ENCODE results near the gene PCDH7. TPM values are rescaled to one million over a fixed set of nuclear protein-coding genes. Genes with fewer than 3 reads are reported as not detected.

Gene PCDH7
- total RNA-seq, 1 experiment from 2014 or later: 65.9 TPM

- no peak overlapping the region for H3K4me3 ChIP-seq (replicated peaks in 1 of 2; ENCODE audit: low read depth in 1 of 2, low read length in 2 of 2)
- H3K4me2 ChIP-seq (ENCODE audit: low read length): no peak overlapping the region
- H3K9ac ChIP-seq (ENCODE audit: low read length): no peak overlapping the region
Observed at GRCh38 chr4:30722092-30722358, 1.9 kb downstream of the PCDH7 start.

GRCh38 chr4:30722359-30723200 is 2.4 kb downstream of the PCDH7 start:
- Histone ChIP-seq H3K27ac (ENCODE audit: low read depth, low read length) (peak overlapping the region; percentile 75), H3K9ac (ENCODE audit: low read length) (no peak overlapping the region), H3K79me2 (ENCODE audit: insufficient read depth, low read length) (peaks cover 10% of the 10 kb centered on the region; the same call in 1 of the 2 replicates), H3K27me3 (ENCODE audit: insufficient read depth, low read length) (no peaks in the 10 kb centered on the region), H4K20me1 (ENCODE audit: insufficient read depth) (no peaks in the 10 kb centered on the region), H3K4me3 (replicated peaks in 1 of 2; ENCODE audit: low read depth in 1 of 2, low read length in 2 of 2) (no peak overlapping the region), H3K9me3 (ENCODE audit: control insufficient read depth in 1 of 2, insufficient read depth in 1 of 2, low read depth in 1 of 2, low read length in 2 of 2) (peaks cover 10 to 36% of the 10 kb centered on the region in 2 experiments; a peak in 2 of 4 replicates), H3K4me2 (ENCODE audit: low read length) (no peak overlapping the region), H3K36me3 (ENCODE audit: control insufficient read depth in 1 of 2, insufficient read depth in 2 of 2, low read length in 2 of 2) (peaks cover 0 to 4% of the 10 kb centered on the region in 2 experiments; a peak in 1 of 4 replicates), H2AFZ (ENCODE audit: low read depth, low read length, poor library complexity, severe bottlenecking) (no peak overlapping the region), H3K9me2 (ENCODE audit: insufficient read depth) (no peaks in the 10 kb centered on the region), H3K4me1 (ENCODE audit: control insufficient read depth in 1 of 2, insufficient read depth in 2 of 2, low read length in 2 of 2) (peaks cover 6 to 14% of the 10 kb centered on the region in 2 experiments; a peak in 2 of 4 replicates)
- TF ChIP-seq, protein P1, sequence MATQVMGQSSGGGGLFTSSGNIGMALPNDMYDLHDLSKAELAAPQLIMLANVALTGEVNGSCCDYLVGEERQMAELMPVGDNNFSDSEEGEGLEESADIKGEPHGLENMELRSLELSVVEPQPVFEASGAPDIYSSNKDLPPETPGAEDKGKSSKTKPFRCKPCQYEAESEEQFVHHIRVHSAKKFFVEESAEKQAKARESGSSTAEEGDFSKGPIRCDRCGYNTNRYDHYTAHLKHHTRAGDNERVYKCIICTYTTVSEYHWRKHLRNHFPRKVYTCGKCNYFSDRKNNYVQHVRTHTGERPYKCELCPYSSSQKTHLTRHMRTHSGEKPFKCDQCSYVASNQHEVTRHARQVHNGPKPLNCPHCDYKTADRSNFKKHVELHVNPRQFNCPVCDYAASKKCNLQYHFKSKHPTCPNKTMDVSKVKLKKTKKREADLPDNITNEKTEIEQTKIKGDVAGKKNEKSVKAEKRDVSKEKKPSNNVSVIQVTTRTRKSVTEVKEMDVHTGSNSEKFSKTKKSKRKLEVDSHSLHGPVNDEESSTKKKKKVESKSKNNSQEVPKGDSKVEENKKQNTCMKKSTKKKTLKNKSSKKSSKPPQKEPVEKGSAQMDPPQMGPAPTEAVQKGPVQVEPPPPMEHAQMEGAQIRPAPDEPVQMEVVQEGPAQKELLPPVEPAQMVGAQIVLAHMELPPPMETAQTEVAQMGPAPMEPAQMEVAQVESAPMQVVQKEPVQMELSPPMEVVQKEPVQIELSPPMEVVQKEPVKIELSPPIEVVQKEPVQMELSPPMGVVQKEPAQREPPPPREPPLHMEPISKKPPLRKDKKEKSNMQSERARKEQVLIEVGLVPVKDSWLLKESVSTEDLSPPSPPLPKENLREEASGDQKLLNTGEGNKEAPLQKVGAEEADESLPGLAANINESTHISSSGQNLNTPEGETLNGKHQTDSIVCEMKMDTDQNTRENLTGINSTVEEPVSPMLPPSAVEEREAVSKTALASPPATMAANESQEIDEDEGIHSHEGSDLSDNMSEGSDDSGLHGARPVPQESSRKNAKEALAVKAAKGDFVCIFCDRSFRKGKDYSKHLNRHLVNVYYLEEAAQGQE (IDR thresholded peaks at IDR 0.05; ENCODE audit: low read depth): no peak
- TF ChIP-seq MAX (IDR thresholded peaks at IDR 0.05): no peak
- TF ChIP-seq, protein P2, sequence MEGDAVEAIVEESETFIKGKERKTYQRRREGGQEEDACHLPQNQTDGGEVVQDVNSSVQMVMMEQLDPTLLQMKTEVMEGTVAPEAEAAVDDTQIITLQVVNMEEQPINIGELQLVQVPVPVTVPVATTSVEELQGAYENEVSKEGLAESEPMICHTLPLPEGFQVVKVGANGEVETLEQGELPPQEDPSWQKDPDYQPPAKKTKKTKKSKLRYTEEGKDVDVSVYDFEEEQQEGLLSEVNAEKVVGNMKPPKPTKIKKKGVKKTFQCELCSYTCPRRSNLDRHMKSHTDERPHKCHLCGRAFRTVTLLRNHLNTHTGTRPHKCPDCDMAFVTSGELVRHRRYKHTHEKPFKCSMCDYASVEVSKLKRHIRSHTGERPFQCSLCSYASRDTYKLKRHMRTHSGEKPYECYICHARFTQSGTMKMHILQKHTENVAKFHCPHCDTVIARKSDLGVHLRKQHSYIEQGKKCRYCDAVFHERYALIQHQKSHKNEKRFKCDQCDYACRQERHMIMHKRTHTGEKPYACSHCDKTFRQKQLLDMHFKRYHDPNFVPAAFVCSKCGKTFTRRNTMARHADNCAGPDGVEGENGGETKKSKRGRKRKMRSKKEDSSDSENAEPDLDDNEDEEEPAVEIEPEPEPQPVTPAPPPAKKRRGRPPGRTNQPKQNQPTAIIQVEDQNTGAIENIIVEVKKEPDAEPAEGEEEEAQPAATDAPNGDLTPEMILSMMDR (IDR thresholded peaks at IDR 0.05 in 2 of 3, conservative IDR thresholded peaks at IDR 0.05 in 1 of 3; ENCODE audit: borderline replicate concordance in 1 of 3, insufficient read depth in 1 of 3, low read depth in 2 of 3, low read length in 2 of 3): no peak
- TF ChIP-seq CEBPB (IDR thresholded peaks at IDR 0.05; ENCODE audit: low read depth): no peak
- intact Hi-C loops (cut with micrococcal nuclease): no loop called here
- BruUV-seq (replicated peaks): no TSS peak
- ChIA-PET RAD21 (ENCODE audit: low non-redundant PET in 1 of 2, low total read pairs in 2 of 2, uncharacterized antibody in 2 of 2, unreplicated experiment in 2 of 2) (no interaction called here), POLR2A (no interaction called here), CTCF (no interaction called here)
- DNase-seq (ENCODE audit: low read depth, low spot score) (no peak), ATAC-seq (no peak)

More at GRCh38 chr4:30722092-30722358, 1.9 kb downstream of the PCDH7 start:
- H3K36me3 ChIP-seq (ENCODE audit: control insufficient read depth in 1 of 2, insufficient read depth in 2 of 2, low read length in 2 of 2): peaks cover 0 to 4% of the 10 kb centered on the region in 2 experiments; a peak in 1 of 4 replicates
- POLR2A ChIA-PET: no interaction called here
- H2AFZ ChIP-seq (ENCODE audit: low read depth, low read length, poor library complexity, severe bottlenecking): no peak overlapping the region
- DNase-seq (ENCODE audit: low read depth, low spot score) (no peak), ATAC-seq (no peak)
- intact Hi-C loops (cut with micrococcal nuclease): no loop called here
- peaks cover 15% of the 10 kb centered on the region; the same call in 1 of the 2 replicates for H3K79me2 ChIP-seq (ENCODE audit: insufficient read depth, low read length)
- H3K9me3 ChIP-seq (ENCODE audit: control insufficient read depth in 1 of 2, insufficient read depth in 1 of 2, low read depth in 1 of 2, low read length in 2 of 2): peaks cover 10 to 36% of the 10 kb centered on the region in 2 experiments; a peak in 2 of 4 replicates
- H4K20me1 ChIP-seq (ENCODE audit: insufficient read depth): no peaks in the 10 kb centered on the region
- BruUV-seq (replicated peaks): no TSS peak
- H3K27me3 ChIP-seq (ENCODE audit: insufficient read depth, low read length): no peaks in the 10 kb centered on the region
- H3K9me2 ChIP-seq (ENCODE audit: insufficient read depth): no peaks in the 10 kb centered on the region
- RAD21 ChIA-PET (ENCODE audit: low non-redundant PET in 1 of 2, low total read pairs in 2 of 2, uncharacterized antibody in 2 of 2, unreplicated experiment in 2 of 2): no interaction called here
- TF ChIP-seq TCF7L2 (IDR thresholded peaks at IDR 0.05; ENCODE audit: borderline replicate concordance, extremely low read depth, insufficient read depth, insufficient read length) (no peak), EZH2phosphoT487 (IDR thresholded peaks at IDR 0.05; ENCODE audit: borderline replicate concordance) (no peak), ATF3 (IDR thresholded peaks at IDR 0.05) (no peak), YY1 (IDR thresholded peaks at IDR 0.05; ENCODE audit: extremely low read depth, insufficient replicate concordance, low read depth, low read length) (no peak), MAX (IDR thresholded peaks at IDR 0.05) (no peak), CBX3 (IDR thresholded peaks at IDR 0.05; ENCODE audit: low read depth) (no peak), FOSL1 (IDR thresholded peaks at IDR 0.05; ENCODE audit: low read depth) (no peak), ZFX (IDR thresholded peaks at IDR 0.05) (no peak)
- CTCF ChIA-PET: no interaction called here
- peaks cover 10 to 14% of the 10 kb centered on the region in 2 experiments; a peak in 3 of 4 replicates for H3K4me1 ChIP-seq (ENCODE audit: control insufficient read depth in 1 of 2, insufficient read depth in 2 of 2, low read length in 2 of 2)
- peak overlapping the region; percentile 75 for H3K27ac ChIP-seq (ENCODE audit: low read depth, low read length)

Data from HCT116 (cell line).